Measurements from ENCODE around the gene PCBP2.

DNA sequence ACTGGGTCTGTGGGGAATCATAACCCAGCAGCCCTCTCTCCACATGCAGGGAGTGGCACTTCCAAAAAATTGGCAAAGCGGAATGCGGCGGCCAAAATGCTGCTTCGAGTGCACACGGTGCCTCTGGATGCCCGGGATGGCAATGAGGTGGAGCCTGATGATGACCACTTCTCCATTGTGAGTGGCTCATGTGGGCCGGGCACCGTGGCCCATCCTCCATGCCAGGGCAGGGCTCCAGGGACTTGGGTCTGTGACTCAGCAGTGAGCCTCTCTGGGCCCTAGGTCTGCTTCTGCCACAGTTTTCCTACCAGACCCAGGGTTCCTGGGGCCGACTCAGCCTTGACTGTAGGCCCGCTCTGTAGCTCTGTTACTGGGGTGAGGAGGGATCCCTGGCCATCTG lies 53.2 kb downstream of the PCBP2 start:
- TF ChIP-seq, protein P1, sequence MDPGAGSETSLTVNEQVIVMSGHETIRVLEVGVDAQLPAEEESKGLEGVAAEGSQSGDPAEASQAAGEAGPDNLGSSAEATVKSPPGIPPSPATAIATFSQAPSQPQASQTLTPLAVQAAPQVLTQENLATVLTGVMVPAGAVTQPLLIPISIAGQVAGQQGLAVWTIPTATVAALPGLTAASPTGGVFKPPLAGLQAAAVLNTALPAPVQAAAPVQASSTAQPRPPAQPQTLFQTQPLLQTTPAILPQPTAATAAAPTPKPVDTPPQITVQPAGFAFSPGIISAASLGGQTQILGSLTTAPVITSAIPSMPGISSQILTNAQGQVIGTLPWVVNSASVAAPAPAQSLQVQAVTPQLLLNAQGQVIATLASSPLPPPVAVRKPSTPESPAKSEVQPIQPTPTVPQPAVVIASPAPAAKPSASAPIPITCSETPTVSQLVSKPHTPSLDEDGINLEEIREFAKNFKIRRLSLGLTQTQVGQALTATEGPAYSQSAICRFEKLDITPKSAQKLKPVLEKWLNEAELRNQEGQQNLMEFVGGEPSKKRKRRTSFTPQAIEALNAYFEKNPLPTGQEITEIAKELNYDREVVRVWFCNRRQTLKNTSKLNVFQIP (CRISPR knock-in tag; IDR thresholded peaks at IDR 0.05; ENCODE audit: borderline replicate concordance, low read depth), result no peak
- TF ChIP-seq OSR1 (CRISPR knock-in tag; IDR thresholded peaks at IDR 0.05) (no peak), ZNF70 (CRISPR knock-in tag; IDR thresholded peaks at IDR 0.05) (no peak), ZNF8 (CRISPR knock-in tag; IDR thresholded peaks at IDR 0.05) (no peak), ESRRG (CRISPR knock-in tag; IDR thresholded peaks at IDR 0.05) (no peak), ARNTL (CRISPR knock-in tag; IDR thresholded peaks at IDR 0.05; ENCODE audit: borderline replicate concordance, low read depth) (no peak), ZFP30 (CRISPR knock-in tag; IDR thresholded peaks at IDR 0.05) (no peak), RARB (CRISPR knock-in tag; IDR thresholded peaks at IDR 0.05) (no peak), TOX (CRISPR knock-in tag; IDR thresholded peaks at IDR 0.05; ENCODE audit: borderline replicate concordance) (no peak), GLIS3 (CRISPR knock-in tag; IDR thresholded peaks at IDR 0.05) (no peak)
- TF ChIP-seq, protein P2, sequence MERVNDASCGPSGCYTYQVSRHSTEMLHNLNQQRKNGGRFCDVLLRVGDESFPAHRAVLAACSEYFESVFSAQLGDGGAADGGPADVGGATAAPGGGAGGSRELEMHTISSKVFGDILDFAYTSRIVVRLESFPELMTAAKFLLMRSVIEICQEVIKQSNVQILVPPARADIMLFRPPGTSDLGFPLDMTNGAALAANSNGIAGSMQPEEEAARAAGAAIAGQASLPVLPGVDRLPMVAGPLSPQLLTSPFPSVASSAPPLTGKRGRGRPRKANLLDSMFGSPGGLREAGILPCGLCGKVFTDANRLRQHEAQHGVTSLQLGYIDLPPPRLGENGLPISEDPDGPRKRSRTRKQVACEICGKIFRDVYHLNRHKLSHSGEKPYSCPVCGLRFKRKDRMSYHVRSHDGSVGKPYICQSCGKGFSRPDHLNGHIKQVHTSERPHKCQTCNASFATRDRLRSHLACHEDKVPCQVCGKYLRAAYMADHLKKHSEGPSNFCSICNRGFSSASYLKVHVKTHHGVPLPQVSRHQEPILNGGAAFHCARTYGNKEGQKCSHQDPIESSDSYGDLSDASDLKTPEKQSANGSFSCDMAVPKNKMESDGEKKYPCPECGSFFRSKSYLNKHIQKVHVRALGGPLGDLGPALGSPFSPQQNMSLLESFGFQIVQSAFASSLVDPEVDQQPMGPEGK (CRISPR knock-in tag; IDR thresholded peaks at IDR 0.05; ENCODE audit: borderline replicate concordance), result no peak
- TF ChIP-seq, protein P3, sequence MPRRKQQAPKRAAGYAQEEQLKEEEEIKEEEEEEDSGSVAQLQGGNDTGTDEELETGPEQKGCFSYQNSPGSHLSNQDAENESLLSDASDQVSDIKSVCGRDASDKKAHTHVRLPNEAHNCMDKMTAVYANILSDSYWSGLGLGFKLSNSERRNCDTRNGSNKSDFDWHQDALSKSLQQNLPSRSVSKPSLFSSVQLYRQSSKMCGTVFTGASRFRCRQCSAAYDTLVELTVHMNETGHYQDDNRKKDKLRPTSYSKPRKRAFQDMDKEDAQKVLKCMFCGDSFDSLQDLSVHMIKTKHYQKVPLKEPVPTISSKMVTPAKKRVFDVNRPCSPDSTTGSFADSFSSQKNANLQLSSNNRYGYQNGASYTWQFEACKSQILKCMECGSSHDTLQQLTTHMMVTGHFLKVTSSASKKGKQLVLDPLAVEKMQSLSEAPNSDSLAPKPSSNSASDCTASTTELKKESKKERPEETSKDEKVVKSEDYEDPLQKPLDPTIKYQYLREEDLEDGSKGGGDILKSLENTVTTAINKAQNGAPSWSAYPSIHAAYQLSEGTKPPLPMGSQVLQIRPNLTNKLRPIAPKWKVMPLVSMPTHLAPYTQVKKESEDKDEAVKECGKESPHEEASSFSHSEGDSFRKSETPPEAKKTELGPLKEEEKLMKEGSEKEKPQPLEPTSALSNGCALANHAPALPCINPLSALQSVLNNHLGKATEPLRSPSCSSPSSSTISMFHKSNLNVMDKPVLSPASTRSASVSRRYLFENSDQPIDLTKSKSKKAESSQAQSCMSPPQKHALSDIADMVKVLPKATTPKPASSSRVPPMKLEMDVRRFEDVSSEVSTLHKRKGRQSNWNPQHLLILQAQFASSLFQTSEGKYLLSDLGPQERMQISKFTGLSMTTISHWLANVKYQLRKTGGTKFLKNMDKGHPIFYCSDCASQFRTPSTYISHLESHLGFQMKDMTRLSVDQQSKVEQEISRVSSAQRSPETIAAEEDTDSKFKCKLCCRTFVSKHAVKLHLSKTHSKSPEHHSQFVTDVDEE (CRISPR knock-in tag; IDR thresholded peaks at IDR 0.05), result no peak
- TF ChIP-seq, protein P4, sequence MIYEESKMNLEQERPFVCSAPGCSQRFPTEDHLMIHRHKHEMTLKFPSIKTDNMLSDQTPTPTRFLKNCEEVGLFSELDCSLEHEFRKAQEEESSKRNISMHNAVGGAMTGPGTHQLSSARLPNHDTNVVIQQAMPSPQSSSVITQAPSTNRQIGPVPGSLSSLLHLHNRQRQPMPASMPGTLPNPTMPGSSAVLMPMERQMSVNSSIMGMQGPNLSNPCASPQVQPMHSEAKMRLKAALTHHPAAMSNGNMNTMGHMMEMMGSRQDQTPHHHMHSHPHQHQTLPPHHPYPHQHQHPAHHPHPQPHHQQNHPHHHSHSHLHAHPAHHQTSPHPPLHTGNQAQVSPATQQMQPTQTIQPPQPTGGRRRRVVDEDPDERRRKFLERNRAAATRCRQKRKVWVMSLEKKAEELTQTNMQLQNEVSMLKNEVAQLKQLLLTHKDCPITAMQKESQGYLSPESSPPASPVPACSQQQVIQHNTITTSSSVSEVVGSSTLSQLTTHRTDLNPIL (CRISPR knock-in tag; IDR thresholded peaks at IDR 0.05; ENCODE audit: low read depth), result no peak
